Uterus (tissue), 2 donors: ENCODE results near the gene USP32.

Experiments
- CTCF ChIP-seq, 4 experiments: fragments of 200-600 bp in 2 of 4; fragments of 450-650 bp in 2 of 4; sonication (generic) in 2 of 4; IDR thresholded peaks; one replicate each; pipeline ENCODE4 v1.5.1; 2016 to 2019; ENCODE audit warnings: antibody characterized with exemption in 4 of 4, mild to moderate bottlenecking in 2 of 4, moderate library complexity in 1 of 4
- POLR2A ChIP-seq, 2 donors: fragments of 450-650 bp; IDR thresholded peaks; one replicate each; pipeline ENCODE4 v1.6.1; 2016; ENCODE audit warnings: antibody characterized with exemption in 2 of 2, mild to moderate bottlenecking in 1 of 2, moderate library complexity in 1 of 2

GRCh38 chr17:60327901-60328273 is 64.0 kb downstream of the USP32 start:
- TF ChIP-seq POLR2A (IDR thresholded peaks at IDR 0.05) (no peak), CTCF (IDR thresholded peaks at IDR 0.05) (no peak)
